GM19467 (cell line): ENCODE results near the gene RPL27.

ENCODE experiments used
- ATAC-seq: cut with Tn5 transposase; IDR thresholded peaks from one replicate; pipeline ENCODE4 v1.9.1; 2021; ENCODE audit warnings: mild to moderate bottlenecking, moderate library complexity; ENCODE audit not compliant: unreplicated experiment

RPL27 gene

DNA sequence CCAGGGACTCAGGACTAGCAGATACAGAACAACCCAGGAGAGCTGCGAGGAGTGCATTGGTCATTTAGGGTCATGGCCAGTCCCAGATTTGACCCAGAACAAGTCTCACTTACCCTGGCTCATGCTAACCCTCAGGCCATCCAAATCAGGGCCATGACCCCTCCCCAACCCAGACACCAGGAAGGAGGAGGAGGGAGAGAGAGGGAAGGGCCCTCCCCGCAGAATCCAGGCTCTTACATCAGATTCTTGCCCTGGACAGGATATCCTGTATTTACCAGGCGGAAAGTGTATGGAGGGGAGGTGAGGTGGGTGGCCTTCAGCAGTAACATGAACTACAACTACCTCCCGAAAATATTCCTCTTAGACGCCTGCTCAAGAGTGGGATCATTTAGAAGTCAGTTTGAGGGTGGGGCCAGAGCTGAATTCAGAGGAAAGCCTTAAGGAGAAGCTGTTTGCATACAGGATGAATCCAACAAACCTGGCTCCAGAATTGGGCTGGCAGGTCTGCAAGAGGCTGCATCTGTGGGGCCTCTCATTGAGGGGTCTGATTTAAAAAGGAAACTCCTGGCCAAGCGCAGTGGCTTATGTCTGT is 21.9 kb downstream of the RPL27 start:
- no peak for ATAC-seq

DNA sequence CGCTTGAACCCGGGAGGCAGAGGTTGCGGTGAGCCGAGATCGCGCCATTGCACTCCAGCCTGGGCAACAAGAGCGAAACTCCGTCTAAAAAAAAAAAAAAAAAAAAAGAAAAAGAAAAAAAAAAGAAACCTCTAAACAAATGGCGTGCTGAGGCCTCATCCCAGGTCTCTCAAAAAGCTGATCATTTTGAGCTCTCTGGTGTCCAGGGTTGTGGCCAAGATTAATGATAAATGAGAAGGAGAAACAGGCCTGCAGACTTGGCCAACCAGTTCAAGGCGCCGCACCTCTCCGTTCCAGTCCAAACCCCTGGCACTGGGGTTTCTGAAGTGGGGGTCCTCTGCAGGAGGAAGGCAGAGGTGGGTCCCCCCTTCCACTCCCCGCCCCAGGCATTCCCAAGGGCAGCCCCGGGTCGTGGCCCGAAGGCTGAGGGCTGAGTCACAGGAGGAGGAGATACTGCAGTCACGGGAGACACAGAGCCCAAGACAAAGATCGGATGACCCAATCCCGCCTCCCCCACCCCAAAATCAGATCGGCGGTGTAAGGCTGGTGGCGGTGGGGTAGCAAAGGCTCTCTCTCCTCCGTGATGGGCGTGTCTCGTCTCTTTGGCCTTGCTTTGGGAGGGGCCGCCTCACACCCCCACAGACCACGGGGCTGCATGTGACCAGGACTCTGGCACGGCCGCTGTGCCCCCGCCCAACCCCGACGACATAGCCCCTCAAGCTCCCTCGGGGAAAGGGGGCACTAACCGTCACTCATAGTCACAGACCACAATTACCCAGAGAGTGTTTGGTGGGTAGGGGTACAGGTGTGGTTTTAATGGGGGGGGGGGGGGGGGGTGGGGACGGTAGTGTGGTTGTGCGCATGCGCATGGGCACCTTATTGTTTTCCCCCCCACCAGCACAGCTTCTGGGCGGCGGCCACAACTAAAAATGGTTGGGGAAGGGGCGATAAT is 22.8 kb downstream of the RPL27 start:
- no peak for ATAC-seq

DNA sequence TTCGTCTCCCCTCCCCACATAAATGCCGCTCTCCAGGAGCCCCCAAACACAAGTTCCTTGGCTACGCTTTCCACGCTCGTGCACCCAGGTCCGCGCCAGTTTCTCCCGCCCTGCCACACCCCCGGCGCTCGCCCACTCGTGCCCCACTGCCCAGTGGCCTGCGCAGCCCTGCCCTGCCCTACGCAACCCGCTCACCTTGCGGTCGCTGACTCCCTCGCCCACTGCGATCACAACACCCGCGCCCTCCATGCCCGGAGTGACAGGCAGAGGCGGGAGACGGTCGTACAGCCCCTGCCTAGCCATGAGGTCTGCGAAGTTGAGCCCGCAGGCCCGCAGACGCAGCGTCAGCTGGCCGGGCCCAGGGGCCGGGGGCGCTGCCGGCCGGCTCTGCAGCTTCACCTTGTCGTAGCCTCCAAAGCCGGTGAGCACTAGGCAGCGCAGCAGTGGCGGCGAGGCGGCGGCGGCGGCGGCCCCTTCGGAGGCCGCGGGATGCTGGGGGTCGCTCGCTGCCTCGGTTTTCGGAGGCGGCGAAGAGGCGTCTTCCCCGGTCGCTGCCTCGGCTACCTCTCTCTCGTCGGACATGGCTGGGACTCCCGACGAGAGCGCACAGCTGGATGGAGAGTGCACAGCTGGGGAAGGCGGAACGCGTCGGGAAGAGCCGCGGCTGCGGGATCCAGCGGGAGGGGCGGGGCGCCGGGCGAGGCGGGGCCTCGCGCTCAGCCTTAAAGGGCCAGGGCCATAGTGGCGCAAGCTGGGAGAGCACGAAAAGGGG is 23.7 kb downstream of the RPL27 start, which contains the start of gene VAT1:
Gene VAT1, minus strand, starts transcription at position 645 of the 772 bp plus-strand sequence. Its CDS starts 63 bp downstream, at position 582.
- no peak for ATAC-seq

DNA sequence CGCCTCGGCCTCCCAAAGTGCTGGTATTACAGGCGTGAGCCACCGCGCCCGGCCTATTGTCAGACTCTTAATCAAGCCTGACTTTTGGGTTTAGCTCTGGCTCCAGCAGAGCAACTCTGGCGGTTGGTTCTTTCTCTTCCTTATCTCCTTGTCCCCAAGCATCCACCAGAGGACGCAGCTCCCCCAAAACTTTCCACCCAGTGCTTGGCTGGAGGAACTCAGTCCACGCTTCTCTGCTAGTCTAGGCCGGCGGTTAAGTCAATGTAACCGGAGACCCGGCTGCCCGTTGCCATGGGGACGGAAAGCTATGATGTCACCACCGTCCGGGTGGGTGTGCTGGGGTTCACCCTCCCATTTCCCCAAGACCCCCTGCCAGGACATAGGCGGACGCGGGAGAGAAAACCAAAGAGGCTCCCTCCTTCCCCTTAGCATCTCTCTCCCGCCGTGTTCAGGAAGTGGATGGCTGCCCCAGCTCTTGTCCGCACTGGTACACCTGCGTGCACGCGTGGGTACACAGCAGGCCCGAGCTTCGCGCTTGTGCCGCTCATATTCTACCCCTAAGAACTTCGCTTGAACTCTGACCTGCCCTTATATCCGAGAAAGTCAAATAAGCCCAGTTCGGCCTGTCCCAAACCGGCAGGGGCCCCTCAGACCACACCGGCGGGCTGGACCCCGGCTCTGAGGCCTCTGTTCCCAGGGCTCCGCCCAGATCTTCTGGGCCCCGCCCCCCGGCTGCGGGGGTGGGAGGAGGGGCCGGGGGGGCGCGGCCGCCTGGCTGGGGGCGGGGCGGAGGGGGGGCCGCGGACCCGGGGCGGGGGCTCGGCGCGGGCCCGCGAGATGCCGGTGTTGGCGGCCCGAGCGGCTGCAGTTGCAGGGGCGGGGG is 26.4 kb downstream of the RPL27 start, which contains the start of gene RND2:
Gene RND2, plus strand, starts transcription at position 825 of the 883 bp plus-strand sequence. CDS start 117 bp downstream, outside the sequence.
- ATAC-seq, result no peak

DNA sequence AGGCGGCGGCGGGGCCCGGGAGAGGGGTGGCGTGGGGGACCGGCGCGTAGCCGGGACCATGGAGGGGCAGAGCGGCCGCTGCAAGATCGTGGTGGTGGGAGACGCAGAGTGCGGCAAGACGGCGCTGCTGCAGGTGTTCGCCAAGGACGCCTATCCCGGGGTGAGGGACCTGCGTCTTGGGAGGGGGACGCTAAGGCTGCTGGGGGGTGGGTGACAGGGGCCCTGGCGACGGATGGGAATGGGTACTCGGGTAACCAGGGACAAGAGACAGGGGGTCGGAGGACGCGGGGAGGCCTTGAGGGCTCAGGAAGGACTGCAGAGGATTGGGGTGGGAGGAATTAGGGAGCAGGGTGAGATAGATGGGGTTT is 27.1 kb downstream of the RPL27 start:
- ATAC-seq, result no peak

DNA sequence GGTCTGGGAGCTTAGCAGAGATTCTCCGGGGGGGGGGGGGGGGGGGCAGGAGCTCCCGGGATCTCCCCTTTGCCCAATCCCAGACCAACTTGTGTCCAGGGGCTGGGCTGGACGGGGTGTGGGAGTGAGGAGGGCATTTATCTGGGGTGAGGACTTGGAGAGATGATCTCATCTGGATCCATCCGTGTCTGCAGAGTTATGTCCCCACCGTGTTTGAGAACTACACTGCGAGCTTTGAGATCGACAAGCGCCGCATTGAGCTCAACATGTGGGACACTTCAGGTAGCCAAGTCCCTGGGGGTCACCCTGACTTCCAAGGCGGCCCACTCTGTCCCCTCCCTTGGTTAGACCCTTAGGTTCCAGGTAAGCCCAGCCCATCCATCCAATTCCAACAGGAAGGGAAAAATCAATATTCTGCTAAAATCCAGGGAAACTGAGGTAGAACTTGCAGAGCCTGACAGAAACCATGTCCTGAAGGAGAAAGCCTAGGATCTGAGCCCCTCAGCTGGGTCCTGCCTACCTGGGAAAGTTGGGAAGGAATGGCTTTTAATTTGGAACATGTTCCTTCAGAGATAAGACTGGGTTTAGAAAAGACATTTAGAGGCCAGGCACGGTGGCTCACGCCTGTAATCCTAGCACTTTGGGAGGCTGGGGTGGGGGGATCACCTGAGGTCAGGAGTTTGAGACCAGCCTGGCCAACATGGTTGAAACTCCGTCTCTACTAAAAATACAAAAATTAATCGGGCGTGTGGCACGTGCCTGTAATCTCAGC is 27.7 kb downstream of the RPL27 start:
- no peak for ATAC-seq

DNA sequence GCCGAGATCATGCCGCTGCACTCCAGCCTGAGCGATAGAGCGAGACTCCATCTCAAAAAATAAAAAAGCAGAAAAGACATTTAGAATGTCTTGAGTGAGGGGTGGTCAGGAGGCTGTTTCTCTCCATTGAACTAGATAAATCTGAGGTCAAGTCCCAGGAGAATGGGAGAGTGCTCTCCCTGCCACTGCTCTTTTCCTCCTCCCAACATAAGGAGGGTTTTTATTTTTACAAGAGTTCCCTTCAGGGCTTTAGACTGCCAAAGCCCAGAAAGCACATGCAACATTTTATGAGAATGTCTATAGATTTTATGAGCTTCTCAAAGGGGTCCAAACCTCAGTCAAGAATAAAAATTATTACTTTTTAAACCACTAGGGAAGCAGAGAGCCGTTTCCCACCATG is 28.4 kb downstream of the RPL27 start:
- no peak for ATAC-seq

DNA sequence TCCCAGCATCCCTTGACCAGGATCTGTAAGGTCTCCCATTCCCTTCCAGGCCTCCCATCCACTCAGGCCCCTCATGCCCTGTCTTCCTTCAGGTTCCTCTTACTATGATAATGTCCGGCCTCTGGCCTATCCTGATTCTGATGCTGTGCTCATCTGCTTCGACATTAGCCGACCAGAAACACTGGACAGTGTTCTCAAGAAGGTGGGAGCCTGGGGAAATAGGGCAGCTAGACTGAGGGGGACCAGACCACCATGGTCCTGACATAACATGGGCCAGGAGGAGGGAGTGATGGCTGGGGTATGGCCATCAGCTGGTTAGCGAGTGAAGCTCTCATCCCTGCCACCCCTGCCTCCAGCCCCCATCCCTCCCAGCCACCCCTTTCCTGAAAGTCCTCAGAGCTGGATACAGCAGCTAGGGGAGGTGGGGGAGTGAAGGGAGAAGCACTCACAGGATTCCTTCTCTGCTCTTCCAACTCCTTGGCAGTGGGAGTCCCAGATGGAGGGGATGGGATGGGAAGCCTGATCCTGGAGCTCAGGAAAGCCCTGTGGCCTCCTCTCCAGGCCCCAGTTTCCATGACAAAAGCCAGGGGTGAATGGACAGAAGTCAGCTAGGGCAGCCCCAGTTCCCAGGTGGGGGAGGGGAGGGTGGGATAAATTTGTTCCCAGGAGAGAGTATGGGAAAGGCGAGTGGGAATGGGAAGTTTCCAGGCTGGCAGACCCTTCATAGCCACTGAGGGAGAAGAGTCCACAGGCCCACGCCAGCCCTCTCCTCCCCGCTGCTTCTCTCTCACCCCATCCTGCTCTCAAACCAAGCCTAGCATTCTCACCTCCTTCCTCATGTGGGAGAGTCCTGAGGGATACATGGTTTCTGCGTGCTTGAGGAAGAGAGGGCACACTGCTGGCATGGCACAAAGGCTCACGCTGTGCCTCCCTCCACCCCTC is 29.1 kb downstream of the RPL27 start:
- ATAC-seq, result no peak

DNA sequence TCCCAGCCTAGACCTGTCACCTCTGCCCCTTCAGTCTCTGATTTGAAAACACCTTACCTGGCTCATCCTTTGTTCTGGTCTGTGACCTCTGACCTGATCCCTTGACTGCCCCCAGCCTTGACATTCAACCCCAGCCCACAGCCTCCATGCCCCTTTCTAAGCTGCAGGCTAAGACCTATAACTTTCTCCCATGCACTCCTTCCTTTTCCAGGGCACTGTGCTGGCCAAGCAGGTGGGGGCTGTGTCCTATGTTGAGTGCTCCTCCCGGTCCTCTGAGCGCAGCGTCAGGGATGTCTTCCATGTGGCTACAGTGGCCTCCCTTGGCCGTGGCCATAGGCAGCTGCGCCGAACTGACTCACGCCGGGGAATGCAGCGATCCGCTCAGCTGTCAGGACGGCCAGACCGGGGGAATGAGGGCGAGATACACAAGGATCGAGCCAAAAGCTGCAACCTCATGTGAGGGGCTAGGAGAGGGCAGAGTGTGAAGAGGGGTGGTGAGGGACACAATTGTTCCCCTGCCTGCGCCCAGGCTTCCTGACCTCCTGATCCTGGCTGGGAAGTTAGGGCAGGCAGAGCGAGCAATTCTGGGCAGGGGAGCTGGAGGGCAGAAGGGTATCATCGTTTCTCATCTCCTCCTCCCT is 30.1 kb downstream of the RPL27 start:
- no peak for ATAC-seq

DNA sequence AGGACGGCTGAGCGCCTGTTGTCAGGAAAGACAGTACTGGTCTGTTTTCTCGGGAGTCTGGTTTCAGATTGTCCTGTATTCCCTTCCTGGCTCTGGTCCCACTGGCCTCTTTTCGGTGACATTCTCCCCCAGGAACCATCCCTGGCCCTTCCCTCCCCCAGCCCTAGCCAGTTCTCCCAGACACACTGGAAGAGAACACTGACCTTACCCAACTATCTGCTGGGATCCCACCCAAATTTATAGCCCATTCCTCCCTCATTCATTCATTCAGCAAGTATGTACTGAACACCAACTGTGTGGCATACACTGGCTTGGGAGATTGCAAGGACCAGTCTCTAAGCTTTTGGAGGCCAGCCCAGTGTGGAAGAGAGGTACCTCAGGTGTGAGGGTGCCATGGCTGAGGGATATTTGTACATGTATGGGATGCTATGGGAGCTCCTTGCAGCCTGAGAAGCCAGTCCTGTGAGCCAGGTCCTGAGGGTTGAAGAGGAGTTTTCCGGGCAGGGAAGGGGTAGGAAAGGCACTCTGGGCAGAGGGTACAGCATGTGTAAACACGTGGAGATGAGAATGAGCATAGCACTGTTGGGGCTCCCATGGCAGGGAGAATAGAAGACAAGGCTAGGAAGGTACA is 32.0 kb downstream of the RPL27 start:
- ATAC-seq, result no peak

DNA sequence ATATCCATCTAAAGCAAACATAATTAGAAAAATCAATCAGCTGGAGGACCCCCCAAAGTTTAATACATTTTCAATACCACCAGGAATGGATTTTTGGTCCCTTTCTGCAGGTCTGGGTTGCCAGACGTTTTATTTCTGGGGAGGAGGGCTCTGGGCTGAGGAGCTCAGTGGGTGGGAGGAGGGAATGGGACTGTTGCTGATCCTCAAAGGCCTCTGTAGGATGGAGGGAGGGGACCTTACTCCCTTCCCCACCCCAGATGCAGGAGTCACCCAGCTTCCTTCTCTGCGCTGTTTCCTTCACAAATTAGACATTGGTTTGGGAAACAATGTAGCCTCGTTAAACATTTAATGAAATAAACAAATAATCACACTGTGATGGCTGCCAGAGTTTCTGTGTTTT is 33.4 kb downstream of the RPL27 start:
- no peak for ATAC-seq

DNA sequence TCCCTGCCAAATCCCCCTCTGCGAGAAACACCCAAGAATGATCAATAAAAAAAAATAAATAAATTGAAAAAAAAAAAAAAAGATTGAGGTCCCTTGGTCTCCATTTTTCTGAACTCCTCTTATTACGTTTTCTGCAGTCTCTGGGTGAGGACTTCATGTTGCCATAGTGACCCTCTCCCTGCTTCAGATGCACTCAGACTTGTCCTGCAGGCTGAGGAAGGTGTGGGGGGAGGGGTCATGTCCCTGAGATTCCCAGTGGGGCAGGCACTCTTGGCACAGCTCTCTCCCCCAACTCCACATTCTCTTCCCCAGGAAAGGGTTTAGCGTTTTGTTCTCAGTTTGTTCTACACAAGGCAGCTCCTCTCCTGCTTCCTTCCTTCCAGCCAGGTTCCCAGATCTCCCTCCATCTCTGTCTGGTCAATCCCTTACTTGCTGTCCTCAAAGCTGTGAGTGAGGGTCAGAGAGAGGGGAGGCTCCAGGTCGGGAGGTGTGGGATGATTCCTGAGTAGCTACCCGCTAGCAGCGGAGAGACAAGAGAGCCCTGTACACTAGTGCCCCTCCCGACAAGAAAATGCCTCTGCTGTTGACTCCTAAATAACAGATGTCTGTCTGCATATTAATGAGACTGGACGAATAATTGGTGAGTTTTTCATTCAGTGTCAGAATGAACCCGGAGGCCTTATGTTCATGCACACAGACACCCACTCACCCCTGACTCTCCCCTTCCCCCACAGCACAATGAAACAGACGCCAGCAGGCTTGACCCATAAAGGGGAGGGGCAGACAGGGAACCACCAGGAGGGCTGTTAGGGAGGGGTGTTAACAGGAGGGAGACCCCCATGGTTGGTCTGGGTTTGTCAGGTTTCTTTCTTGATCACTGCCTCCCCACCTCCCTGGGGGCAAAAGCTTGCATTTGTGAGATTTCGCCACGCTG is 36.0 kb downstream of the RPL27 start:
- ATAC-seq, result no peak

DNA sequence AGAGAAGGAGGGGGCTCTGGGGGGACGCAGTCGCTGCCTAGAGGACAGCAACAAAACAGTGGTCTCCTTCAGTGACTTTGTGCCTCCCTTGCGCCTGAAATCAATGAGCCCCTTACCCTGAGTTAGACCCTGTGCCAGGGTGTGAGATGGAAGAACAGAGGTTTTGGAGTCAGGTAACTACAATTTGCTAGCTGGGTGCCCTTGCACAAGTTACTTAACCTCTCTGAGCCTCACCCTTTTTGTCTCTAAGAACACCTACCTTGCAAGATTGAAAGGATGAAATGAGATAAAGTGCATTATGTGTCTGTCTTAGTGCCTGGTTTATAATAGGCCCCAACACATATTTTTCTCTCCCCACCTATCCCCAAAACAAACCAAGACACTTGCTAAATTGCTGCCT is 36.7 kb downstream of the RPL27 start:
- no peak for ATAC-seq

DNA sequence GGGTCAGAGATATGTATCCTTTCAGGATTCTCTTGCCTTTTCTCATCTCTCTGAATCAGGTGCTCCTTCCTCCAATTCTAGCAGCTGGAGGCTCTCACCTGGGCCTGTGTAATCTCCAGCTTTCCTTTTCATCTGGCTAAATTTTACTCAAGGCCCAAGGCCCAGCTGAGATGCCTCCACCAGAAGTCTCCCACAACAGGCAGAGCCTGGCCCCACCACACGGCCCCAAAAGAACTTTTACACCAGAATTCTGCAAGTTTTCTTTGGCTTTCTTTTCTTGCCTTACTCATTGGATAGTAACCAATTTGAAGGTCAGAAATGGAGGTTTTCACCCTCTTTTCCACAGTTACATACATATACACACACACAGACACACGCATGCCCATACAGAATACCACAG is 41.4 kb downstream of the RPL27 start:
- ATAC-seq, result no peak

DNA sequence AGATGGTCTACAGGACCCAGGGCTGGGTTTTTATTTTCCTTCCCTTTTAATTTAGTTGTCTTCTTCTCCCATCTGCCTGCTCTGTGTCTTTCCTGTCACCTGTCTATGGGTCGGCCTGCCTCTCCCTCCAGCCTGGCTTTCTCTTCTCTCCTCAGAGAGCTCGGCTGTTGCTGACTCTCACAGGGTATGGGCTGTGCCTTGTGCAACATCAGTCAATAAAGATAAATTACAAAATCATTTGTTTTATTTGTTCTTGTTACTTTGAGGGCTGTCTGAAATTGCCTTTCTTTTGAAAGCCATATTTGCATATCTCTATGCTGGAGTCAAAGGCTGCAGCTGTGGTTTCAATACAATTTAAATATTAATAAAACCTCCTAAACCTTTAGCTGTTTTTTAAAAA is 42.4 kb downstream of the RPL27 start:
- no peak for ATAC-seq

DNA sequence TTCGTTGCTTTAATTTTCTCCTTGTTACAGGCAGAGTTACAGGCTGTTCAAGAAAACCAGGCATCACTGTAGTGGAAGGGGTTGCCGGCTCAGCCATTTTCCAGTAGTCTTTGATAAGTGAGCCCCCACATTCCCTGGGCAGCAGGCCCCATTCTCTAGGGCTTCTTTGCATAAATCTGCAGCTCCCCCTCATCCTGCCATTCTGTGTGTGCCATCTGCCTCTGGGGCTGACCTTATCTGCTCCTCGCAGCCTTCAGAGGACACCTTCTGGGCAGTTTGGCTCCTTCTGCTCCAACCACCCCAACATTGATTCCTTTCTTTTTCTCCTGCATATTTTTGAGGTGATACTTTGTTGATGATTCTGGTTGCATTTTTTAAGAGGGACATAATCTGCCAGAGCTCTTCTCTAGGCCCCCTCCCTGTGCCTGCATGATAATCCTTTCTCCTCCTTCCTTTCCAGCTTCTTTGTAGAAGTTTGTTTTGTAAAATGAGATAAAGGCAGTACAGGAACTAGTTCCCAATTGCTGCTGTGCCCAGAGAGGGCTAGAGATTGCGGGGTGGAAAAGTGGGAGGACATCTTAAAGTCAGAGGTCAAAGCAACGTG is 43.9 kb downstream of the RPL27 start:
- ATAC-seq, result no peak
